ENCODE data around the gene ZSWIM8.

DNA sequence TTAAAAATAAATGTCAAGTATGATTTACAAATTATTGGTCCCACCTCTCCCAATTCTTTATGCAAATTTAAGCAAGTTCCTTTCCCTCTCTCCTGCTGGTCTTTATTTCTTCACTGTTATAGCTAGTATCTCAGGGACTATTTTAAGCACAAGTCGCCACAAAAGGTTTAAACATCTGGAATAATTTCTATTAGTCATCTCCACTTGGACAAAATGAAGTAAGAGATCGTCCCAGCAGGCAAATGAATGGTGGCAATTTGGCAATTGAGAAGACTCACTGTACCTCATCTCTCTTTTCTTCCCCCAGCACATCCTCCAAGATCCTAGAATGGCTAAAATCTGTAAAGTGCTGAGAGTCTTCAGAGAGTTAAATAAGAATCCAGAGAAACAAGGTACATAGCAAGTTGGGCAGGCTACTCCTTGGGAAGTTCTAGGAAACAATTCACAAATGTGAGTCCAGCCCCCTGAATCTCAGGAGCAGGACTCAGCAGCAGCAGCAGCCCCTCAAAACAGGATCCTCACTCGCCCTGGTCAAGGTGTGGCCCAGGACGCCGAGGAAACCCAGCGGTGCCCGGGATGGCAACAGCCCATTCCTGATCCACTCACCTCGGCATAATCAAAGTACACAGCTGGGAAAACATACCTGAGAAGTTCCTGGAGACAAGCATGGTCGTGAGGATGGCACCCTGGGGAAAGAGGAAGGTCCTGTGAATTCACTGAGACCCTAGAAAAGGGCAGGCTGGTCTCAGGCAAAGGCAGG lies 56.3 kb downstream of the ZSWIM8 start:
- TF ChIP-seq EZH2 (IDR thresholded peaks at IDR 0.05; ENCODE audit: insufficient read depth, poor library complexity, severe bottlenecking) (no peak), EZH2phosphoT487 (IDR thresholded peaks at IDR 0.05; ENCODE audit: insufficient read depth, low read depth) (no peak)
